Measurements from ENCODE around the gene SAYSD1.

Gene SAYSD1

DNA sequence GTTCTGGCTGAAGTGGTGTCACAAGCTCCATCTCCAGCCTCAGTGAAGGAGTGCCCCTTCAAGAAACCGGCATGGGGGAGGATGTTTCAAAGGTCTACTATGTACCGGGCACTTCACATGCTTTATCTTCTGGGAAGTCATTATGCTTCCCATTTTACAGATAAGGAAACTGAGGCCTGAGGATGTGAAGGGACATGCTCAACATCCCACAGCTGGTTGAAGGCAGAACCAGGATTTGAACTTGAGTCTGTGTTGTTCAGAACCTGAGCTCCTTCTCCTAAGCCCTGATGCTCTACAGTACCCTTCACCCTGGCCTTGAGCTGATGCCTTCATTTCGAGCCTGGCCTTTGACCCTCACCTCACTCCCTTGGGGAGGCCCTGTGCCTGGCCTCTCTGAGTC is 53.4 kb downstream of the SAYSD1 start:
- no peak overlapping the region for H3K27ac ChIP-seq
- TF ChIP-seq CTCF (IDR thresholded peaks at IDR 0.05) (no peak), ZFX (IDR thresholded peaks at IDR 0.05; ENCODE audit: borderline replicate concordance) (no peak)

DNA sequence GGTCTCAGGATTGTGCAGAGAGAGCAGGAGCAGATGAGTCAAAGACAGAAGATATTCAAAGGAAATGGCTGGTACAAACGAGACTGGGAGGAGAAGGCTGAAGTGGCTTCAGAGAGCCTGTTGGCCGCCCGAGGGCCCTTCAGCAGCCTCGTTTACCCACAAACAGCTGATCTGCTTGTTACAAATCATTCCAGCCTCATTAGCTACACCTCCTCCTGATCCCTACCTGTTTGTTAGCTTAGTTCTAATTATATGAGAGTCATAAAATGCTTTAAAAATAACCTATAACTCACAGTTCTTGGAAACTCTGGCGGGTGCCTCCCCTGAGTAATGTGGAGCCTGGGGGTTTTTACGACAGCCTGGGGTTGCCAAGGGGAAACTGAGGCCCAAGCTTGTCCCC is 53.8 kb downstream of the SAYSD1 start:
- no peak for TF ChIP-seq ZFX (IDR thresholded peaks at IDR 0.05; ENCODE audit: borderline replicate concordance)
- no peak for TF ChIP-seq CTCF (IDR thresholded peaks at IDR 0.05)
- no peak overlapping the region for H3K27ac ChIP-seq

DNA sequence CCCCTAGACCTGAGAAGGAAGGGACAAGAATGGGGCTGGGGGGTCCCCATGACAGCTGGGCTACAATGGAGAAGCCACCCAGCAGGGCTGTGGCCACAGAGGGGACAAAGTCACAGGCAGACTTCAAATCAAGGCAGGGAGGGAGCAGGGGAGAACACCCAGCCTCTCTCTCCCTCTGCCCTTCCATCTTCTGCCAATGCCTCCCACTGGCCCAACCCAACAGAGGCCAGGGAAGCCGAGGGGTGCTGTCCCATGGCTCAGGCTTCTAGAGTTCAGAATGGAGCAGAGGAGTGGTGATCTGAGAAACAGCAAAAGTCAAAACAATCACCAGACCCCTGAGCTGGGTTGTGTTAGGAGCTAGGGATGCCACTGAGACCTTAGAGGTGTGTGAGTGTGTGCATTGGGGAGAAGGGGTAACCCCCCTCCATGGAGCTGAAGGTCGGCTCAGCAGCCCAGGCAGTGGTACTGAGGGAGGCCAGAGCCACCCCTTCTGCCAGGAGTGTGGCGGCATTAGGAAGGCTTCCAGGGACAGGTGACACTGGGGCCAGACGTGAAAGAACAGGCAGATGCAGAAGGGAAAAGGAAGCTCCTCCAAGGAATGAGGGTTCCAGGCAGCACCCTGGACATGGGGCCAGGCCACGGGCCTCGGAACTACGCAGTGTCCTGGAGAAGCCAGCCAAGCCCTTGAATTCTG is 54.4 kb downstream of the SAYSD1 start:
- no peak for TF ChIP-seq CTCF (IDR thresholded peaks at IDR 0.05)
- no peak for TF ChIP-seq ZFX (IDR thresholded peaks at IDR 0.05; ENCODE audit: borderline replicate concordance)
- no peak overlapping the region for H3K27ac ChIP-seq

- TF ChIP-seq CTCF (IDR thresholded peaks at IDR 0.05) (no peak), ZFX (IDR thresholded peaks at IDR 0.05; ENCODE audit: borderline replicate concordance) (no peak)
- no peak overlapping the region for H3K27ac ChIP-seq
Observed at GRCh38 chr6:39059496-39060310, 55.3 kb downstream of the SAYSD1 start.

GRCh38 chr6:39058471-39059147 is 56.4 kb downstream of the SAYSD1 start:
- H3K27ac ChIP-seq, result no peak overlapping the region
- TF ChIP-seq ZFX (IDR thresholded peaks at IDR 0.05; ENCODE audit: borderline replicate concordance), result no peak
- TF ChIP-seq CTCF (IDR thresholded peaks at IDR 0.05), result no peak

DNA sequence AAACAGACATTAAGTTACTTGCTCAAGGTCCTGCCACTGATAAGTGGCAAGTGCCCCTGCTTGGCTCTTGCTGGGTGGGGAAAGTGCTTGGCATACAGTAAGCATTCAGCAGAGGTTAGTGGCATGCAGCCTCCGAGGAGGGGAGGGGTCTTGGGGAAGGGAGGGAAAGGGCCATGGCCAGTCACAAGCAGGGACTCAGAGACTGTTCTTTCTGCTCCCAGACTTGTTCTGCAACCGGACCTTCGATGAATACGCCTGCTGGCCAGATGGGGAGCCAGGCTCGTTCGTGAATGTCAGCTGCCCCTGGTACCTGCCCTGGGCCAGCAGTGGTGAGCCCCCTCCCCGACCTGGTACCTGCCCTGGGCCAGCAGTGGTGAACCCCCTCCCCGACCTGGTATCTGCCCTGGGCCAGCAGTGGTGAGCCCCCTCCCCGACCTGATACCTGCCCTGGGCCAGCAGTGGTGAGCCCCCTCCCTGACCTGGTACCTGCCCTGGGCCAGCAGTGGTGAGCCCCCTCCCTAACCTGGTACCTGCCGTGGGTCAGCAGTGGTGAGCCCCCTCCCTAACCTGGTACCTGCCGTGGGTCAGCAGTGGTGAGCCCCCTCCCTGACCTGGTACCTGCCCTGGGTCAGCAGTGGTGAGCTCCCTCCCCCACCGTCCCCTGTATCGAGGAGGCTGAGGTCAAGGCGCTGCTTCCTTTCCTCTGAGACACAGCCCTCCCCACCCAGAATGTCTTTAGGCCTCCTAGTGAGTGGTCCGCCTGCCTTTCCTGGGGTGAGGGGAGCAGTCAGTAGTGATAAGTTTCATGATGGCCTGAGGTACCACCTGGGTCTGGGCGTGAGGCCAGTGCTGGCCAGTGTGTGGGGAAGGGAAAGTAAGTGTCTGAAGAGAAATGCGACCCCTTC is 57.5 kb downstream of the SAYSD1 start:
- no peak for TF ChIP-seq ZFX (IDR thresholded peaks at IDR 0.05; ENCODE audit: borderline replicate concordance)
- TF ChIP-seq CTCF (IDR thresholded peaks at IDR 0.05), result no peak

More for the DNA sequence above, 57.5 kb downstream of the SAYSD1 start:
- H3K27ac ChIP-seq, result no peak overlapping the region
